Suprapubic skin (tissue), 4 donors: Measurements from ENCODE around the gene SMG1. TPM values are rescaled to one million over a fixed set of nuclear protein-coding genes. Genes with fewer than 3 reads are reported as not detected.

Source experiments
- DNase-seq, 2 donors: peaks; one replicate each; pipeline ENCODE4 v3.0.0-alpha.2; 2019; ENCODE audit warnings: low spot score in 2 of 2
- H3K27ac ChIP-seq: fragments of 200-600 bp; sonication (generic); one replicate; pipeline ENCODE4 v1.5.1; 2019
- H3K27me3 ChIP-seq: fragments of 200-600 bp; sonication (generic); one replicate; pipeline ENCODE4 v1.5.1; 2019
- H3K36me3 ChIP-seq: fragments of 200-600 bp; sonication (generic); one replicate; pipeline ENCODE4 v1.5.1; 2019
- H3K4me1 ChIP-seq: fragments of 200-600 bp; sonication (generic); one replicate; pipeline ENCODE4 v1.5.1; 2019
- H3K4me3 ChIP-seq: fragments of 200-600 bp; sonication (generic); one replicate; pipeline ENCODE4 v1.5.1; 2019; ENCODE audit warnings: mild to moderate bottlenecking
- H3K9me3 ChIP-seq: fragments of 200-600 bp; sonication (generic); one replicate; pipeline ENCODE4 v1.5.1; 2019
- CTCF ChIP-seq, 2 donors: fragments of 200-600 bp in 1 of 2; fragments of 450-650 bp in 1 of 2; sonication (generic) in 1 of 2; IDR thresholded peaks; one replicate each; pipeline ENCODE4 v1.5.1; 2016 to 2019; ENCODE audit warnings: antibody characterized with exemption in 2 of 2, mild to moderate bottlenecking in 1 of 2, moderate library complexity in 1 of 2
- EP300 ChIP-seq: sonication (generic); formaldehyde crosslinking; IDR thresholded peaks from one replicate; pipeline ENCODE4 v1.6.1; 2017; ENCODE audit warnings: antibody characterized with exemption
- POLR2A ChIP-seq, 2 donors: fragments of 450-650 bp; IDR thresholded peaks; one replicate each; pipeline ENCODE4 v1.6.1; 2017; ENCODE audit warnings: antibody characterized with exemption in 2 of 2, mild to moderate bottlenecking in 2 of 2, moderate library complexity in 2 of 2
- POLR2AphosphoS5 ChIP-seq, 3 donors: sonication (generic); formaldehyde crosslinking; IDR thresholded peaks; one replicate each; pipeline ENCODE4 v1.6.1; 2017; ENCODE audit warnings: antibody characterized with exemption in 3 of 3
- WGBS: methylation state at CpG from one replicate; pipeline ENCODE4 v1.1.5; 2018; 5-methylcytosine and 5-hydroxymethylcytosine counted together
- total RNA-seq, 4 donors: library from RNA; depleted of rRNA; stranded (reverse); fragments of >200 nt; gene quantifications; one replicate each; pipeline ENCODE4 v1.1.0, GENCODE V29; 2016

Gene SMG1
- total RNA-seq, 4 donors from 2014 or later: 132 to 446 (median 158) TPM

- TF ChIP-seq EP300: no peak
- TF ChIP-seq CTCF (IDR thresholded peaks at IDR 0.05): no peak
- no peak for TF ChIP-seq POLR2A (IDR thresholded peaks at IDR 0.05)
- TF ChIP-seq POLR2AphosphoS5 (IDR thresholded peaks at IDR 0.05): no peak
- DNase-seq: no peak
- no peak overlapping the region for H3K27ac ChIP-seq
- peaks cover 89% of the 10 kb centered on the region for H3K36me3 ChIP-seq
- no peaks in the 10 kb centered on the region for H3K27me3 ChIP-seq
- no peak overlapping the region for H3K4me3 ChIP-seq
- H3K9me3 ChIP-seq: no peaks in the 10 kb centered on the region
- no peaks in the 10 kb centered on the region for H3K4me1 ChIP-seq
Measured at GRCh38 chr16:18853694-18854093, 72.5 kb downstream of the SMG1 start.

- no peak for DNase-seq
- Histone ChIP-seq H3K4me1 (no peaks in the 10 kb centered on the region), H3K27me3 (no peaks in the 10 kb centered on the region), H3K36me3 (peaks cover 93% of the 10 kb centered on the region), H3K9me3 (no peaks in the 10 kb centered on the region), H3K27ac (no peak overlapping the region), H3K4me3 (no peak overlapping the region)
- WGBS: 95% methylated on average over 1 of the region's 1 CpG
- TF ChIP-seq CTCF (IDR thresholded peaks at IDR 0.05) (no peak), POLR2A (IDR thresholded peaks at IDR 0.05) (no peak), EP300 (no peak), POLR2AphosphoS5 (IDR thresholded peaks at IDR 0.05) (no peak)
Measured at GRCh38 chr16:18852647-18853046, 73.6 kb downstream of the SMG1 start.

- Histone ChIP-seq H3K27me3 (no peaks in the 10 kb centered on the region), H3K36me3 (peaks cover 94% of the 10 kb centered on the region), H3K4me3 (no peak overlapping the region), H3K4me1 (no peaks in the 10 kb centered on the region), H3K9me3 (no peaks in the 10 kb centered on the region), H3K27ac (no peak overlapping the region)
- TF ChIP-seq POLR2A (IDR thresholded peaks at IDR 0.05) (no peak), POLR2AphosphoS5 (IDR thresholded peaks at IDR 0.05) (no peak), CTCF (IDR thresholded peaks at IDR 0.05) (no peak), EP300 (no peak)
- WGBS: 95% methylated on average over 1 of the region's 1 CpG
- DNase-seq: no peak
Measured at GRCh38 chr16:18846416-18846815, 79.8 kb downstream of the SMG1 start.

GRCh38 chr16:18842565-18842964, 83.6 kb downstream of the SMG1 start:
- Histone ChIP-seq H3K36me3 (peaks cover 87% of the 10 kb centered on the region), H3K4me1 (no peaks in the 10 kb centered on the region), H3K4me3 (no peak overlapping the region), H3K27me3 (no peaks in the 10 kb centered on the region), H3K9me3 (no peaks in the 10 kb centered on the region), H3K27ac (peak overlapping the region; percentile 50)
- TF ChIP-seq CTCF (IDR thresholded peaks at IDR 0.05) (no peak), POLR2A (IDR thresholded peaks at IDR 0.05) (no peak), POLR2AphosphoS5 (IDR thresholded peaks at IDR 0.05) (no peak), EP300 (no peak)
- DNase-seq: no peak
- 92% methylated on average over 6 of the region's 6 CpGs for WGBS

- Histone ChIP-seq H3K9me3 (no peaks in the 10 kb centered on the region), H3K36me3 (peaks cover 87% of the 10 kb centered on the region), H3K27me3 (no peaks in the 10 kb centered on the region), H3K4me3 (no peak overlapping the region), H3K4me1 (no peaks in the 10 kb centered on the region), H3K27ac (peak overlapping the region; percentile 50)
- WGBS: 77% methylated on average over 7 of the region's 7 CpGs
- TF ChIP-seq CTCF (IDR thresholded peaks at IDR 0.05) (no peak), EP300 (no peak), POLR2AphosphoS5 (IDR thresholded peaks at IDR 0.05) (no peak), POLR2A (IDR thresholded peaks at IDR 0.05) (no peak)
- DNase-seq: no peak
Measured at GRCh38 chr16:18841833-18842525, 84.2 kb downstream of the SMG1 start.
